PC-9 (cell line): ENCODE data around the gene ZMIZ1. TPM values are rescaled to one million over a fixed set of nuclear protein-coding genes. Genes with fewer than 3 reads are reported as not detected.

Source experiments
- BruUV-seq: library from RNA; stranded (reverse); fragments of 400-500 nt; replicated peaks from 2 replicates; lab custom pipeline; 2021; lab: Mats Ljungman, UMichigan
- CTCF ChIA-PET: fragments of 300-600 bp; sonication (Branson Sonifier 250); formaldehyde crosslinking; loops from one replicate; lab custom pipeline; 2022; ENCODE audit warnings: antibody characterized with exemption; lab: Charles Lee
- POLR2A ChIA-PET: fragments of 300-600 bp; sonication (Branson Sonifier 250); formaldehyde crosslinking; loops from one replicate; lab custom pipeline; 2022; ENCODE audit warnings: antibody characterized with exemption; ENCODE audit not compliant: unreplicated experiment; lab: Charles Lee
- DNase-seq, 2 experiments: peaks; one replicate each; pipeline versions ENCODE4 v3.0.0 to v3.0.0-alpha.2; 2015 to 2022; ENCODE audit warnings: mixed read lengths in 1 of 2
- H2AFZ ChIP-seq: fragments of 200-600 bp; sonication (generic); 2 replicates; pipeline ENCODE4 v1.8.1; 2017; ENCODE audit warnings: antibody characterized with exemption
- H3F3A ChIP-seq: fragments of 200-600 bp; sonication (generic); 2 replicates; pipeline ENCODE4 v1.8.1; 2017; ENCODE audit warnings: antibody characterized with exemption, mild to moderate bottlenecking, low read depth; ENCODE audit not compliant: insufficient read depth
- H3K27ac ChIP-seq: fragments of 200-600 bp; sonication (generic); 2 replicates; pipeline ENCODE4 v1.6.1; 2016; ENCODE audit warnings: mixed run types
- H3K27me3 ChIP-seq: fragments of 200-600 bp; sonication (generic); 2 replicates; pipeline ENCODE4 v1.6.1; 2016; ENCODE audit warnings: low read depth, mixed run types; ENCODE audit not compliant: insufficient read depth
- H3K36me3 ChIP-seq: fragments of 200-600 bp; sonication (generic); 2 replicates; pipeline ENCODE4 v1.6.1; 2016; ENCODE audit warnings: low read depth, mixed run types
- H3K4me1 ChIP-seq: fragments of 200-600 bp; sonication (generic); replicated peaks from 2 replicates; pipeline ENCODE4 v1.6.1; 2016; ENCODE audit warnings: mixed run types; ENCODE audit not compliant: insufficient read depth
- H3K4me2 ChIP-seq: fragments of 200-600 bp; sonication (generic); 2 replicates; pipeline ENCODE4 v1.6.1; 2017; ENCODE audit warnings: mixed run types
- H3K4me3 ChIP-seq: fragments of 200-600 bp; sonication (generic); 2 replicates; pipeline ENCODE4 v1.6.1; 2016; ENCODE audit warnings: mixed run types
- H3K79me2 ChIP-seq: fragments of 200-600 bp; sonication (generic); 2 replicates; pipeline ENCODE4 v1.6.1; 2017; ENCODE audit warnings: low read depth, mixed run types
- H3K9me2 ChIP-seq: fragments of 200-600 bp; sonication (generic); 2 replicates; pipeline ENCODE4 v1.8.1; 2017; ENCODE audit warnings: mild to moderate bottlenecking; ENCODE audit not compliant: insufficient read depth
- H3K9me3 ChIP-seq: fragments of 200-600 bp; sonication (generic); 2 replicates; pipeline ENCODE4 v1.8.1; 2016; ENCODE audit warnings: low read depth; ENCODE audit not compliant: insufficient read depth
- H4K20me1 ChIP-seq: fragments of 200-600 bp; sonication (generic); 2 replicates; pipeline ENCODE4 v1.8.1; 2017; ENCODE audit not compliant: insufficient read depth
- CTCF ChIP-seq: fragments of 200-600 bp; sonication (generic); conservative IDR thresholded peaks from 2 replicates; pipeline ENCODE4 v1.6.1; 2017; ENCODE audit warnings: mixed run types, antibody characterized with exemption, mild to moderate bottlenecking, moderate library complexity
- EZH2 ChIP-seq: fragments of 200-600 bp; sonication (generic); IDR thresholded peaks from 2 replicates; pipeline ENCODE4 v1.8.0; 2017; ENCODE audit warnings: antibody characterized with exemption, low read depth
- intact Hi-C: fragments of 100-400 bp; cut with micrococcal nuclease; formaldehyde crosslinking; loops from one replicate; pipeline ENCODE4 v1.10.0; 2022; ENCODE audit not compliant: unreplicated experiment
- total RNA-seq: library from RNA; stranded (reverse); gene quantifications from 2 replicates; pipeline ENCODE4 v1.2.3, GENCODE V29; 2021

Gene ZMIZ1
- total RNA-seq, 1 experiment from 2014 or later = 47.6 TPM

GRCh38 chr10:79020605-79021004 is 48.2 kb upstream of the ZMIZ1 start:
- Histone ChIP-seq H3F3A (no peaks in the 10 kb centered on the region), H3K36me3 (no peaks in the 10 kb centered on the region), H3K4me3 (no peak overlapping the region), H3K9me3 (no peaks in the 10 kb centered on the region), H3K27me3 (no peaks in the 10 kb centered on the region), H3K79me2 (no peaks in the 10 kb centered on the region), H3K4me2 (no peak overlapping the region), H2AFZ (no peak overlapping the region), H4K20me1 (no peaks in the 10 kb centered on the region), H3K4me1 (no peaks in the 10 kb centered on the region), H3K9me2 (no peaks in the 10 kb centered on the region), H3K27ac (no peak overlapping the region)
- ChIA-PET CTCF (no interaction called here), POLR2A (no interaction called here)
- TF ChIP-seq CTCF = no peak
- TF ChIP-seq EZH2 = no peak
- no peak for DNase-seq
- intact Hi-C loops = no loop called here
- BruUV-seq = no TSS peak

- H3K4me1 ChIP-seq = no peaks in the 10 kb centered on the region
- H3K9me2 ChIP-seq = no peaks in the 10 kb centered on the region
- no peaks in the 10 kb centered on the region for H3K27me3 ChIP-seq
- intact Hi-C loops = no loop called here
- H3K36me3 ChIP-seq = no peaks in the 10 kb centered on the region
- no peak overlapping the region for H3K27ac ChIP-seq
- H3K4me2 ChIP-seq = no peak overlapping the region
- ChIA-PET POLR2A (no interaction called here), CTCF (no interaction called here)
- no peaks in the 10 kb centered on the region for H3F3A ChIP-seq
- no peak overlapping the region for H3K4me3 ChIP-seq
- DNase-seq = no peak
- BruUV-seq = no TSS peak
- H3K79me2 ChIP-seq = no peaks in the 10 kb centered on the region
- H4K20me1 ChIP-seq = no peaks in the 10 kb centered on the region
- no peak overlapping the region for H2AFZ ChIP-seq
- H3K9me3 ChIP-seq = no peaks in the 10 kb centered on the region
- TF ChIP-seq CTCF (no peak), EZH2 (no peak)
Measured at GRCh38 chr10:79021331-79021907, 47.3 kb upstream of the ZMIZ1 start.

GRCh38 chr10:79021948-79022499 is 46.7 kb upstream of the ZMIZ1 start:
- no peaks in the 10 kb centered on the region for H3K9me2 ChIP-seq
- DNase-seq = no peak
- H3K79me2 ChIP-seq = no peaks in the 10 kb centered on the region
- H4K20me1 ChIP-seq = no peaks in the 10 kb centered on the region
- no peak overlapping the region for H3K27ac ChIP-seq
- intact Hi-C loops = no loop called here
- no peak overlapping the region for H3K4me3 ChIP-seq
- TF ChIP-seq EZH2 (no peak), CTCF (no peak)
- no peaks in the 10 kb centered on the region for H3F3A ChIP-seq
- no peak overlapping the region for H3K4me2 ChIP-seq
- no peaks in the 10 kb centered on the region for H3K9me3 ChIP-seq
- H3K36me3 ChIP-seq = no peaks in the 10 kb centered on the region
- H3K27me3 ChIP-seq = no peaks in the 10 kb centered on the region
- BruUV-seq = no TSS peak
- CTCF ChIA-PET = no interaction called here
- POLR2A ChIA-PET = no interaction called here
- H2AFZ ChIP-seq = no peak overlapping the region
- no peaks in the 10 kb centered on the region for H3K4me1 ChIP-seq
